Upper lobe of right lung (tissue), 1 donor: ENCODE measurements around the gene PIP5KL1. TPM values are rescaled to one million over a fixed set of nuclear protein-coding genes. Genes with fewer than 3 reads are reported as not detected.

Experiments used
- ATAC-seq: fragments of 200-7000 bp; cut with Tn5 transposase; one replicate; pipeline ENCODE4 v1.9.1; 2020; ENCODE audit warnings: mild to moderate bottlenecking, moderate library complexity
- DNase-seq: peaks from one replicate; pipeline ENCODE4 v3.0.0-alpha.2; 2020
- H3K27ac ChIP-seq: fragments of 200-600 bp; one replicate; pipeline ENCODE4 v1.8.0; 2022
- H3K27me3 ChIP-seq: fragments of 200-600 bp; one replicate; pipeline ENCODE4 v1.8.0; 2022; ENCODE audit warnings: mild to moderate bottlenecking
- H3K36me3 ChIP-seq: fragments of 200-600 bp; one replicate; pipeline ENCODE4 v1.8.0; 2022
- H3K4me1 ChIP-seq: fragments of 200-600 bp; one replicate; pipeline ENCODE4 v1.8.0; 2022
- H3K4me3 ChIP-seq: fragments of 200-600 bp; one replicate; pipeline ENCODE4 v1.8.0; 2022; ENCODE audit warnings: mild to moderate bottlenecking
- H3K9me3 ChIP-seq: fragments of 200-600 bp; one replicate; pipeline ENCODE4 v1.8.0; 2022
- intact Hi-C: fragments of 100-400 bp; cut with DNase I; formaldehyde crosslinking; loops from one replicate; pipeline ENCODE4 v1.11.0; 2022
- total RNA-seq: library from RNA; stranded (reverse); fragmentation: NEBNext Ultra II Directional; extraction: Animal tissue kit (Norgen Biotek cat#: 25700); gene quantifications from one replicate; pipeline ENCODE4 v1.2.1, GENCODE V29; 2021
- TF ChIP-seq, protein P1 (sequence below): fragments of 200-600 bp; IDR thresholded peaks from one replicate; pipeline ENCODE4 v1.8.0; 2022; ENCODE audit warnings: antibody characterized with exemption
- donor health status: DM: no; HTN: yes; CAD: no; lungs with severe emphysema.

PIP5KL1 gene
- total RNA-seq, 1 donor from 2014 or later = 3.5 TPM

DNA sequence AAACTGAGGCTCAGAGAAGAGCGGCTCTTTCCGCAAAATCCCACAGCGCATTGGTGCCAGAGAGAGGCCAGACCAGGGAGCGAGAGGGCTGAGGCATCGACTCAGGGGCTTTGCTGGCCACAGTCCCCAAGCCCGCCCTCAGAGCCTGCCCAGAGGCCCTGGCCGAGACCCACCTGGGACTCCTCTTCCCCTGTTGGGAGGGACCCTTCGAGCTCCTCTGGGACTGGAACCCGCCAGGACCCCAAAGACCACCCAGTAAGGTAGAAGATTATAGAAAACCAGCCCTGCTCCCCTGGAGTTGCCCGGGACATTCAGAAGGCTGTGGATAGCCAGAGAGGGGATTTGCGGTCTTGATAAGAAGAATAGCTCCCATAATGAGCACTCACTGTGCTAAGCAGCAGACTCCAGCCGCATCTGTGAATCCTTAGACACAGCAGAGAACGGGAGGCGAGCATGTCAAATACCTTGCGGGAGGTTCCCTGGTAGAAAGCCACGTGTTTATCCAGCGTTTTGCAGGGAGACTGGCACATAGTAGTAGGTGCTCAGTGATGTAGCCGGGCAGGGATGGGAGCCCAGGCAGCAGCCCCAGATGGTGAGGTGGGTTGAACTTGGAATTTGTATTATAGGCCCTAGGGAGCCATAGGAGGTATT, 52.5 kb downstream of the PIP5KL1 start:
- Histone ChIP-seq H3K27ac (peak overlapping the region; percentile 69), H3K4me3 (peak overlapping the region; percentile 59), H3K9me3 (no peaks in the 10 kb centered on the region), H3K4me1 (peaks cover 37% of the 10 kb centered on the region), H3K27me3 (no peaks in the 10 kb centered on the region), H3K36me3 (peaks cover 4% of the 10 kb centered on the region)
- intact Hi-C loops = no loop called here
- peak; percentile 62 for DNase-seq
- TF ChIP-seq, protein P1, sequence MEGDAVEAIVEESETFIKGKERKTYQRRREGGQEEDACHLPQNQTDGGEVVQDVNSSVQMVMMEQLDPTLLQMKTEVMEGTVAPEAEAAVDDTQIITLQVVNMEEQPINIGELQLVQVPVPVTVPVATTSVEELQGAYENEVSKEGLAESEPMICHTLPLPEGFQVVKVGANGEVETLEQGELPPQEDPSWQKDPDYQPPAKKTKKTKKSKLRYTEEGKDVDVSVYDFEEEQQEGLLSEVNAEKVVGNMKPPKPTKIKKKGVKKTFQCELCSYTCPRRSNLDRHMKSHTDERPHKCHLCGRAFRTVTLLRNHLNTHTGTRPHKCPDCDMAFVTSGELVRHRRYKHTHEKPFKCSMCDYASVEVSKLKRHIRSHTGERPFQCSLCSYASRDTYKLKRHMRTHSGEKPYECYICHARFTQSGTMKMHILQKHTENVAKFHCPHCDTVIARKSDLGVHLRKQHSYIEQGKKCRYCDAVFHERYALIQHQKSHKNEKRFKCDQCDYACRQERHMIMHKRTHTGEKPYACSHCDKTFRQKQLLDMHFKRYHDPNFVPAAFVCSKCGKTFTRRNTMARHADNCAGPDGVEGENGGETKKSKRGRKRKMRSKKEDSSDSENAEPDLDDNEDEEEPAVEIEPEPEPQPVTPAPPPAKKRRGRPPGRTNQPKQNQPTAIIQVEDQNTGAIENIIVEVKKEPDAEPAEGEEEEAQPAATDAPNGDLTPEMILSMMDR = no peak
- no peak for ATAC-seq

DNA sequence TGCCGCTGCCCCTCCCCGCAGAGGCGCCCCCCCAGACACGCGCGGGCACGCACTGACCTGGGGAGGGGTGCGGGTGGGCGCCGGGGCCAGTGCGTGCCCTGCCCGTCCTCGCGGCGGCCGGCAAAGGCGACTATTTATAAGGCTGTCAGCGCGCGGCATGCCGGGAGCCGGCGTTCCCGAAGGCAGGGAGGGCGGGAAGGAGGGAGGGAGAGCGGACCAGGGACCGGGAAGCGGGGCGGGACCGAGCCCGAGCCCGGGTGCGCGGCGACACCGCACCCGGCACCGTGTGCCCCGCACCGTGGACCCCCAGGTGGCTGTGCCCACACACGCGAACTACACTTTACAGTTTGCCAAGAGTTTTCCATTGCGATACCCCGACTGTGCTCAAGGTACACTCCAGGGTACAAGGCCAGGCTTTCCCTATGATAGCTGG, 53.0 kb downstream of the PIP5KL1 start, which contains the start of gene AK1:
AK1 (minus strand) TSS at position 110 of the 433 bp plus-strand sequence. CDS start 3,058 bp downstream, outside the sequence.
- peak; percentile 82 for ATAC-seq
- peaks cover 37% of the 10 kb centered on the region for H3K4me1 ChIP-seq
- H3K36me3 ChIP-seq = peaks cover 9% of the 10 kb centered on the region
- peak; percentile 91 for DNase-seq
- peak within 1 kb of the TSS; percentile 59 for H3K4me3 ChIP-seq
- TF ChIP-seq, protein P1 = no peak
- H3K27me3 ChIP-seq = no peaks in the 10 kb centered on the region
- H3K9me3 ChIP-seq = no peaks in the 10 kb centered on the region
- peak within 1 kb of the TSS; percentile 69 for H3K27ac ChIP-seq
- intact Hi-C loops = no loop called here

DNA sequence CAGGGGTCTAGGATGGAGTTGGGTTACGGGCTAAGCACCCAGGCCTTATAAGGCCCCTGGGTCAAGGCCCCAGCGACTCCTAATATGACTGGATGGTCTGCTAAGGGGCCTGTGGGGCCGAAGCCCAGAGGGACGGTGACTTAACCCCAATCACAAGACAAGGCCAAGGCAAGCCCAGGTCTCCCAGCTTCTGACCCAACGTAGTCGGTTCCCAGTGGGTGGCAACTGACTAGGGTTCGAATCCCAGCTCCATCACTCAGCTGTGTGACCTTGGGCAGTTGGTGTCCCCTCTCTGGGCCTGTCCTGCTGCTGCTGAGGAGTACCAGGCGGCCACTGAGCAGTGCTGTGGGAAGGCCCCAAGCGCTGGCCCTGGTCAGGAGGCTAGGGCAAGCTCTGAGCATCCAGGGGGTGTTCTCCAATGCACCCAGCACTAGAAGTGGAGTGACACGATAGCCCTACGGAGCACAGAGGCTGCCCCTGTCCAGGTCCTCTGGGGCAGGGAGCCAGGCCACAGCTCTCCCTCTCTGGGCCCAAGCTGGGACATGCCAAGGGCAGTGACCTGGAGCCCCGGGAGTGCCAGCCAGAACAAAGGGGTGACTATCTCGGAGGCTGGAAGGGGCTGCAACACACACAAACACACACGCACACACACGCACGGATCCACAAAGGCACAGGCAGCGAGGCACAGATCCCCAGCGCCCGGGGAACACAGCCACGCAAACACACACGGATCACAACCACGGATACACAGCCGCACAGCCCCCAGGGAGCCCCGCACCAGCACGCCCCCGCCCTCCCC, 53.6 kb downstream of the PIP5KL1 start:
- H3K4me1 ChIP-seq = peaks cover 37% of the 10 kb centered on the region
- no peaks in the 10 kb centered on the region for H3K9me3 ChIP-seq
- peak overlapping the region; percentile 59 for H3K4me3 ChIP-seq
- peaks cover 15% of the 10 kb centered on the region for H3K36me3 ChIP-seq
- no peaks in the 10 kb centered on the region for H3K27me3 ChIP-seq
- TF ChIP-seq, protein P1 = no peak
- ATAC-seq = peak; percentile 17
- intact Hi-C loops = no loop called here
- H3K27ac ChIP-seq = peak overlapping the region; percentile 69
- no peak for DNase-seq

- peaks cover 23% of the 10 kb centered on the region for H3K36me3 ChIP-seq
- peak overlapping the region; percentile 69 for H3K27ac ChIP-seq
- H3K4me1 ChIP-seq = peaks cover 37% of the 10 kb centered on the region
- peak overlapping the region; percentile 59 for H3K4me3 ChIP-seq
- intact Hi-C loops = no loop called here
- ATAC-seq = peak; percentile 44
- no peaks in the 10 kb centered on the region for H3K27me3 ChIP-seq
- H3K9me3 ChIP-seq = no peaks in the 10 kb centered on the region
- TF ChIP-seq, protein P1 = no peak
- DNase-seq = peak; percentile 84
These were observed 54.4 kb downstream of the PIP5KL1 start for GRCh38 chr9:127876026-127876763.

GRCh38 chr9:127875306-127875966, 55.1 kb downstream of the PIP5KL1 start:
- intact Hi-C loops = no loop called here
- Histone ChIP-seq H3K36me3 (peaks cover 28% of the 10 kb centered on the region), H3K27me3 (no peaks in the 10 kb centered on the region), H3K4me3 (peak overlapping the region; percentile 59), H3K4me1 (peaks cover 37% of the 10 kb centered on the region), H3K27ac (peak overlapping the region; percentile 69), H3K9me3 (no peaks in the 10 kb centered on the region)
- TF ChIP-seq, protein P1 = no peak
- ATAC-seq (no peak), DNase-seq (no peak)
